GM12878 (cell line): Measurements from ENCODE around the gene PCDHGA6. TPM values are rescaled to one million over a fixed set of nuclear protein-coding genes. Genes with fewer than 3 reads are reported as not detected.

Experiments
- HDAC6 ChIP-seq: fragments of 200-600 bp; sonication (generic); IDR thresholded peaks from one replicate; pipeline ENCODE4 v1.8.0; 2017; ENCODE audit warnings: antibody characterized with exemption; ENCODE audit not compliant: unreplicated experiment
- NFXL1 ChIP-seq: fragments of 450-650 bp; IDR thresholded peaks from 2 replicates; pipeline ENCODE4 v1.6.1; 2017; ENCODE audit warnings: antibody characterized with exemption, mild to moderate bottlenecking, borderline replicate concordance
- STAT3 ChIP-seq: IDR thresholded peaks from 2 replicates; pipeline ENCODE4 v1.6.1; 2011; ENCODE audit warnings: low read depth, low read length, improper control_type of control experiment
- ZNF592 ChIP-seq: fragments of 450-650 bp; IDR thresholded peaks from 2 replicates; pipeline ENCODE4 v1.6.1; 2017; ENCODE audit warnings: mild to moderate bottlenecking, moderate library complexity
- polyA plus RNA-seq, 11 experiments: library from polyadenylated mRNA; depleted of rRNA in 4 of 11; unstranded in 6 of 11; stranded (reverse) in 5 of 11; fragments of >200 nt; fragmentation: Nextera tagmentation in 4 of 11; fragmentation: Illumina TruSeq in 1 of 11; extraction: Ambion mirVana in 4 of 11; extraction: Trizol in 1 of 11; gene quantifications; 1 replicate in 1 of 11; 2 replicates in 10 of 11; pipeline versions ENCODE4 v1.2.1 to v1.2.3, GENCODE V29; 2011 to 2016; ENCODE audit warnings: inconsistent platforms in 2 of 11, missing spikeins in 2 of 11, low read depth in 1 of 11
- total RNA-seq, 4 experiments: library from RNA; depleted of rRNA in 3 of 4; stranded (reverse); fragments of >200 nt in 3 of 4; fragmentation: Illumina TruSeq in 1 of 4; extraction: Trizol in 1 of 4; gene quantifications; 2 replicates each; pipeline versions ENCODE4 v1.2.1 to v1.2.3, GENCODE V29; 2013 to 2021
- TF ChIP-seq, protein P1 (sequence below): fragments of 450-650 bp; IDR thresholded peaks from 2 replicates; pipeline ENCODE4 v1.6.1; 2018; ENCODE audit warnings: mild to moderate bottlenecking, low read depth, moderate library complexity; ENCODE audit not compliant: partially characterized antibody
- TF ChIP-seq, protein P2 (sequence below): fragments of 450-650 bp; IDR thresholded peaks from 2 replicates; pipeline ENCODE4 v1.6.1; 2016; ENCODE audit warnings: mild to moderate bottlenecking, moderate library complexity, borderline replicate concordance

PCDHGA6 gene
- total and polyA plus RNA-seq, 10 of the 15 experiments (the other 5 are each of a cell fraction or from before 2014, with no cell fraction given), result 0.04 to 0.60 (median 0.15) TPM; not detected in 3

DNA sequence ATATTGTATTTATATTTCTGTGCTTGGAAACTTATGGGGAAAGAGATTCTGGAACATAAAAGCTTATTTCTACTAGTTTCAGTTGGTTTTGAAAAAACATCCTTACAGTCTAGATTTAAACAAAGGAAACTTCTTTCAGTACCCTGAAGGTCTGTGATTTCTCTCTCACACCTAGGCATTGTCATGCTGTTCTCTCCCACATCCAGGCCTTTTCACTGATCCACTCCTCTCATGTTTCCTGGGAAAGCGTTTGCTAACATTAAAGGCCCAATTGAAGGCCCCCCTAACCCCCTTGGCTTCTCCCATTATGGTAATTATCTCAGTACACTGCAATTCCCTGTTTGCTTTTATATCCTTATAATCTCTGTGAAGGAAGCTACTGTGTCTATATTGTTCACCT, 30.9 kb upstream of the PCDHGA6 start (continued):
- TF ChIP-seq, protein P1, sequence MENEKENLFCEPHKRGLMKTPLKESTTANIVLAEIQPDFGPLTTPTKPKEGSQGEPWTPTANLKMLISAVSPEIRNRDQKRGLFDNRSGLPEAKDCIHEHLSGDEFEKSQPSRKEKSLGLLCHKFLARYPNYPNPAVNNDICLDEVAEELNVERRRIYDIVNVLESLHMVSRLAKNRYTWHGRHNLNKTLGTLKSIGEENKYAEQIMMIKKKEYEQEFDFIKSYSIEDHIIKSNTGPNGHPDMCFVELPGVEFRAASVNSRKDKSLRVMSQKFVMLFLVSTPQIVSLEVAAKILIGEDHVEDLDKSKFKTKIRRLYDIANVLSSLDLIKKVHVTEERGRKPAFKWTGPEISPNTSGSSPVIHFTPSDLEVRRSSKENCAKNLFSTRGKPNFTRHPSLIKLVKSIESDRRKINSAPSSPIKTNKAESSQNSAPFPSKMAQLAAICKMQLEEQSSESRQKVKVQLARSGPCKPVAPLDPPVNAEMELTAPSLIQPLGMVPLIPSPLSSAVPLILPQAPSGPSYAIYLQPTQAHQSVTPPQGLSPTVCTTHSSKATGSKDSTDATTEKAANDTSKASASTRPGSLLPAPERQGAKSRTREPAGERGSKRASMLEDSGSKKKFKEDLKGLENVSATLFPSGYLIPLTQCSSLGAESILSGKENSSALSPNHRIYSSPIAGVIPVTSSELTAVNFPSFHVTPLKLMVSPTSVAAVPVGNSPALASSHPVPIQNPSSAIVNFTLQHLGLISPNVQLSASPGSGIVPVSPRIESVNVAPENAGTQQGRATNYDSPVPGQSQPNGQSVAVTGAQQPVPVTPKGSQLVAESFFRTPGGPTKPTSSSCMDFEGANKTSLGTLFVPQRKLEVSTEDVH, result no peak
- TF ChIP-seq, protein P2, sequence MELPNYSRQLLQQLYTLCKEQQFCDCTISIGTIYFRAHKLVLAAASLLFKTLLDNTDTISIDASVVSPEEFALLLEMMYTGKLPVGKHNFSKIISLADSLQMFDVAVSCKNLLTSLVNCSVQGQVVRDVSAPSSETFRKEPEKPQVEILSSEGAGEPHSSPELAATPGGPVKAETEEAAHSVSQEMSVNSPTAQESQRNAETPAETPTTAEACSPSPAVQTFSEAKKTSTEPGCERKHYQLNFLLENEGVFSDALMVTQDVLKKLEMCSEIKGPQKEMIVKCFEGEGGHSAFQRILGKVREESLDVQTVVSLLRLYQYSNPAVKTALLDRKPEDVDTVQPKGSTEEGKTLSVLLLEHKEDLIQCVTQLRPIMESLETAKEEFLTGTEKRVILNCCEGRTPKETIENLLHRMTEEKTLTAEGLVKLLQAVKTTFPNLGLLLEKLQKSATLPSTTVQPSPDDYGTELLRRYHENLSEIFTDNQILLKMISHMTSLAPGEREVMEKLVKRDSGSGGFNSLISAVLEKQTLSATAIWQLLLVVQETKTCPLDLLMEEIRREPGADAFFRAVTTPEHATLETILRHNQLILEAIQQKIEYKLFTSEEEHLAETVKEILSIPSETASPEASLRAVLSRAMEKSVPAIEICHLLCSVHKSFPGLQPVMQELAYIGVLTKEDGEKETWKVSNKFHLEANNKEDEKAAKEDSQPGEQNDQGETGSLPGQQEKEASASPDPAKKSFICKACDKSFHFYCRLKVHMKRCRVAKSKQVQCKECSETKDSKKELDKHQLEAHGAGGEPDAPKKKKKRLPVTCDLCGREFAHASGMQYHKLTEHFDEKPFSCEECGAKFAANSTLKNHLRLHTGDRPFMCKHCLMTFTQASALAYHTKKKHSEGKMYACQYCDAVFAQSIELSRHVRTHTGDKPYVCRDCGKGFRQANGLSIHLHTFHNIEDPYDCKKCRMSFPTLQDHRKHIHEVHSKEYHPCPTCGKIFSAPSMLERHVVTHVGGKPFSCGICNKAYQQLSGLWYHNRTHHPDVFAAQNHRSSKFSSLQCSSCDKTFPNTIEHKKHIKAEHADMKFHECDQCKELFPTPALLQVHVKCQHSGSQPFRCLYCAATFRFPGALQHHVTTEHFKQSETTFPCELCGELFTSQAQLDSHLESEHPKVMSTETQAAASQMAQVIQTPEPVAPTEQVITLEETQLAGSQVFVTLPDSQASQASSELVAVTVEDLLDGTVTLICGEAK, result no peak
- TF ChIP-seq ZNF592 (no peak), NFXL1 (no peak), HDAC6 (no peak), STAT3 (no peak)
